T-helper 2 cell treated with Interferon-gamma antibody and Interleukin-4, amounts not matched to agents 100 ng/mL and 5 ng/mL, for 36 hours (primary cell): ENCODE measurements around the gene MAOA. TPM values are rescaled to one million over a fixed set of nuclear protein-coding genes. Genes with fewer than 3 reads are reported as not detected.

Source experiments
- intact Hi-C: fragments of 100-400 bp; cut with micrococcal nuclease; formaldehyde crosslinking; loops from one replicate; pipeline ENCODE4 v1.15.1; 2023
- total RNA-seq: library from RNA; stranded (reverse); gene quantifications from 2 replicates; pipeline ENCODE4 v1.2.3, GENCODE V29; 2022

The MAOA gene
- total RNA-seq, 1 donor from 2014 or later: 19.6 TPM

DNA sequence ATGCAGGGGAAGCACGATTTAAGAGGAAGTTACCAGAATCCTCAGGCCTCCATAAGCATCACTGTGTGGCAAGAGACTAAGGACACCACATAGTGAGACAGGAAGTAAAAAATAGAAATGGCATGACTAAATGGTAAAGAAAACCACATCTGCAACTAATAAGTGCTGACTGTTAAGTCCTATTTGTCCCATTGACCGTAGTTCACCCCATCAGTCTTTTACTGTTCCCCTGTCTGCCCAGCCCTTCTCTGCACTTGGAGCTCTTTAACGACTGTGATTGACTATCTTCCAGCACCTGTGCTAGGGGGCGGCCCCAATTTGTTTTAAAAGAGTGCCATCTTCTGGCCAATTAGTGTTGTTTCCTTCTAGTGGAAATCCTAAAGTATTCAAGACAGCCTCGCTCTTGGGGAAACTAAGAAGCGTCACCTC is 94.2 kb downstream of the MAOA start:
- intact Hi-C loops: loop anchor here (1.0 kb wide), 1 partner anchor 191 kb away; no protein-coding TSS in a partner anchor

DNA sequence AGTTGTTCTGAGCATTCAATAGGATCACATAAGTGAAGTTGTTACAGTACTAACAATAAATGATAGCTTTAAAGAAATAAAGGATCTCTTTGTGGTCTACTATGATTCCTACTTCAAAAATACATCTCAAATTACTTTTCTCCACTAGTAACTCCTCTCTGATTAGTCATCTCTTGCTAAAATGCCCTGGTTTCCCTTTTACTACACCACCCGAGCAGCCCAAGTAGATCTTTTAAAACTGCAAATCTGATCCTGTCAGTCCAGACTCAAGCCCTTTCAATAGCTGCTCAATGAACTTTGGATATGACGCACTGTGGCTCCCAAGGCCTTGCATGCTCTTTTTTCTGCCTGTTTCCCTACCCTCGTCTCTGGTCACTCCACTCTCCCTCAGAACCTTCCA is 97.5 kb downstream of the MAOA start:
- intact Hi-C loops: no loop called here

DNA sequence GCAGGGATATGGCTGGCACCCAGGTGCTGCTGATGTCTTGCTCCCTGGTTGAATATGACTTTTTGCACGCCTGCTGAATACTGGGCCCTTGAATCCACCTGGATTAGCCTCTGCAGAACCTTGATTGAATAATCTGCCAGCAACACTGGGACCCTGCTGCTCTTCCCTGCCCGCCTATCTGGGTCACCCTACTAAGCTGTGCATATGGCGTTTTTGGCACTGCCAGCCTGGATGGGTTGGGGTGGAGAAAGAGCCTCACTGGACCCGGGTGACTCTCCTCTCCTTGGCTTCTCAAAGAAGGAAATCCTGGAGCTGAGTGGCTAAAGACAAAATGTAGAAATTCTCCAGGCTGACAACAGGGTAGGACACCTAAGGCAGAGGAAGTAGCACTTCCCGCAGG is 100.0 kb downstream of the MAOA start:
- intact Hi-C loops: no loop called here

DNA sequence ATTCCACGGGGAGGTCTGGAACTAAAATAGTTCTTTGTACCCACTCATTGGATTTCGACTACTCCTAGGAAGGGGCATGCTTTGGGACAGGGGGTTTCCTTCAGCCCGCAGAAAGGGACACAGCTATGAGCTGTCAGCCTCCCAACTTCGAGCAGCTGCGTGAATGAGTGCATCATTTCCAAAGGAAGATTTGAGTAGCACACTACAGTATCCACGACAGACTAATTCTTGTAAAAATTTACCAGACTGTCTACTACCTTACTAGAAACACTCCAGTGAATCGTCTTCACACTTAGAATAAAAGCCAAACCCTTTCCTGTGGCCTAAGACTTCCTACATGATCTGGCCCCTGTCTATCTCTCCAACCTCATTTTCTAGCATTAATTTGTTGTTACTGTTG is 101.9 kb downstream of the MAOA start:
- intact Hi-C loops: no loop called here

DNA sequence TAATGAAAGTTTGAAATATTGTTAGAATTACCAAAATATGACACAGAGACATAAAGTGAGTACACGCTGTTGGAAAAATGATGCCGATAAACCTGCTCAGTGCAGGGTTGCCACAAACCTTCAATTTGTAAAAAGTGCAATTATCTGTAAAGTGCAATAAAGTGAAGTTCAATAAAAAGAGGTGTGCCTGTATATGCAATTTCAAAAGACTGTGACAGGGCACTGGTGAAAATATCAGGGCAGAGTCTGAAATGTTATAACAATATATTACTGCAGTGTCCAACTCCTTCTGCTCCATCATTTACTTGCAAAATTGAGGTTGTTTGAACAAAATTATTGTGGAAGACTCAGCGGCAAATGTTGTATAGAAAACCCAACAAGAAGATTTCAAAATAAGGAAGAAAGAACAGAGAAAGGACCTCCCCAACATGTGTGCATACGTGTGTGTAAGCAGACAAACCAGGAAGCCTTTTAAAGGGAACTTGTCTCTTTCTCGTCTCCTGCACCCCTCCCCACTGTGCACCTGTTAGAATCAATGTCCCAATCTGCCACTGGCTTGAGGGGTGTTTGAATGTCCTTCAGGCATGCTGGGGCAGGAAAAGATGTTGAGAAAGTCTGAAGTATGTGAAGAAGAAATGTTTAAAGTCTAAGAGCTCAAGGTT is 130.0 kb downstream of the MAOA start:
- intact Hi-C loops: no loop called here

Other genes starting within 250 kb of the MAOA start
- gene MAOB, start 226.2 kb downstream of the MAOA start, total RNA-seq: 3.4 and 4.0 TPM in 2 replicates